ENCODE data around the gene TMEM184A. TPM values are rescaled to one million over a fixed set of nuclear protein-coding genes. Genes with fewer than 3 reads are reported as not detected.
"Not testable (repeated sequence)": the region's sequence is repeated elsewhere in the genome, so short reads cannot be mapped to it uniquely, and the experiment has no call there.

TMEM184A gene
- polyA plus RNA-seq, 12 donors: 0.32 to 8.0 (median 1.5) TPM; not detected in 1

- no peak for DNase-seq
These were observed 30.6 kb downstream of the TMEM184A start for GRCh38 chr7:1525409-1525808.

GRCh38 chr7:1523844-1524243 is 32.2 kb downstream of the TMEM184A start:
- DNase-seq: no peak

DNA sequence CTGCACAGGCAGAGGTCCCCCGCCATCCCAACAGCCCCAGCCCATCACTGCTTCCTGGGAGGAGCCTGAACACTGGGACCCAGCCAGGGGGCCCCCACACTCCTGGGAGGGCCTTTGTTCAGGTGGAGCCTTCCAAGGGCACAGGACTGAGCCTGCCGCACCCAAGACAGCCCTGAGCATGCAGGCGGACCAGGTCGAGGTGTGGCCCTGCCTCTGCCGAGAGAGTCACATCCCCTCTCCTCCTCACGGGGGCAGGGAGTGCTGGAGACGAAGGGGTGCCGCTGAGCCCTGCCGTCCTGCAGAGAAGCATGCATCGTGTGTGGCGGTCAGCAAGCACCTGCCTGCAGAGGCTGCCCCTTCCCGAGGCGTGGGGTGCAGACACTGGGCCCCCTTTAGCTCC is 32.8 kb downstream of the TMEM184A start:
- DNase-seq: no peak

- no peak for DNase-seq
These were observed 34.5 kb downstream of the TMEM184A start for GRCh38 chr7:1521456-1521855.

DNA sequence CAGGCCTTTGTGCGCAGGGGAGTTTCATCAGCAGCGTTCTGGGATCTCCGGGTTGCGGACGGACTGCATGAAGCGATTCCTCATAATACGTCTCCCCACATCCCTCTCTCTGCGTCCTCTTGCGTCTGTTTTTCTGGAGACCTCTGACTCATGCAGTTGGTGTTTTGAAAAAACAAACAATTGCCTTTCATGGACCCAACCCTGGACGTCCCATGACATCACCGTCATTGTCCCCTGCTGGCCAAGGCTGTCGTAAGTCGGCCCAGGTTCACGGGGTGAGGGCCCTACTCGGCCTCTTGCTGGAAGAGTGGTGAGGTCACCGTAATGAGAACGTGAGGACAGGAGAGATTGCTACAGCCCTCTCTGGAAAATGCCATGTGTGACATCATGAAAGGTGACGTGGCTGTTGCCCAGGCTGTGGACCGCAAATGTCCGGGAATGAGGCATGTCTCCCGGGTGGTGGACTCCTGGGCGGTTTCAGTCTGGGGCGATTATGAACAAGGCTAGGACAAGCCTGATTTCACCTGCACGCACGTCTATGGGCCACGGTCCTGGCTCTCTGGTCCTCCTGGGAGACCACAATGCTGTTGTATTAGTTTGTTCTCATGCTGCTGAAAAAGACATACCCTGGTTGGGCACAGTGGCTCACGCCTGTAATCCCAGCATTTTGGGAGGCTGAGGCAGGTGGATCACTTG is 35.3 kb downstream of the TMEM184A start:
- no peak for DNase-seq

GRCh38 chr7:1519322-1519922 is 36.6 kb downstream of the TMEM184A start:
- DNase-seq: not testable (repeated sequence)

GRCh38 chr7:1516586-1517251 is 39.3 kb downstream of the TMEM184A start:
- no peak for DNase-seq

GRCh38 chr7:1515509-1515967 is 40.5 kb downstream of the TMEM184A start:
- DNase-seq: not testable (repeated sequence)

- DNase-seq: no peak
These were observed 41.0 kb downstream of the TMEM184A start for GRCh38 chr7:1514995-1515401.

DNA sequence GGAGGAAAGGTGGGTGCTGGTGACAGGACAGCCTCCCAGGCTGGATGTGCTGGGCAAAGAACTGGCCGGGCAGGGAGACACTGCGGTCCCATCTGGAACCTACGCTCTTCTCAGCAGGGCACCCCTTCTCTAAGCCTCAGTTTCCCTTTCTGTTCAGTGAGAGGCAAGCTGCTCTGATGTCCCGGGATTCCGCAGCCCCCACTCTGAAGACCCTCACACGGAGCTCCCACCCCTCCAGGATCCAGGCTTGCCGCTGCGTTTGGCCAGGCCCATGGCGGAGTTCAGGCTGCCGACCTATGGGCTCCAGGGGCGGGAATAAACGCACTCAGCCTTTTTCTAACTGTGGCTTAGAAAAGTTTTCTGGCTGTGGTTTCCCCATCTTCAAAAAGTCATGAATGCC is 41.6 kb downstream of the TMEM184A start:
- DNase-seq: no peak

GRCh38 chr7:1513657-1514095 is 42.3 kb downstream of the TMEM184A start:
- peak; percentile 38 for DNase-seq

DNA sequence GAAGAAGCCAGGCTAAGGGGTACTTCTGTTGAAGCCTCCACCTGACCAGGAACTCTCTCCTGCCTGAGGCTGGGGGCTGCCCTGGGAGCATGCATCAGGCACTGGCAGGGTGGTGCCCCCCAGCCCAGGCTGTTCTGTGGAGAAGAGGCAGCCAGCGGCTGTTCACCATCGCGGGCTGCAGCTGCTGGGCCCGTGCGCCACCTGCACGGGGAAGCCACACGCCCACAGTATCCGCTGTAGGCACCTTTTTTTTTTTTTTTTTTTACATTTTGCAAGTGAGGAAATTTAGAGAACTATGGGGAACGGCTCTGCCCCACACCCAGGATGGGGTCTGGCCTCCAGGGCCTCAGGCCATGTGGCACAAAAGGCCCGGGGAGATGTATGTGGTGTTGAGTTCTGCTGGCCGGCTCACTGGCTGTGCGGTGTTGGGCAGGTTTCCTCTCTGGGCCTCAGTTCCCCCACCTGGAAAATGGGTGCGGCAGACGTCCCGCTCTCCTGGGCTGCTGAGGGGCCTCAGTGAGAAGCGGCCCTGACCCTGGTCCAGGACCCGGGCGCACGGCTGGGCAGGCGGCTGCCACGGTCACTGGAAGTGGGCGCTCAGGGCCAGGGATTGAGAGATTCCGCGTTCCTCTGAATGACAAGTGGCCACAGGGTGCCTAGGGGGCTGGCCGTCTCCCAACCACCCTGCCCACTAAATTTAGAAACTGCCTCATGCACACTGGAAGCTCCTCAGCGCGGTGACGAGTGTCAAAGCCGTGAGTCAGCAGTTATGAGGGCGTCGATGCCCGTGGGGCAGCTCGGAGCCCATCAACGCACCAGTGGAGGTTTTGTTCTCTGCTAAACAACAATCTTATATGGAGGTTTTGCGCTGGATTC is 43.0 kb downstream of the TMEM184A start:
- DNase-seq: peak; percentile 57

DNA sequence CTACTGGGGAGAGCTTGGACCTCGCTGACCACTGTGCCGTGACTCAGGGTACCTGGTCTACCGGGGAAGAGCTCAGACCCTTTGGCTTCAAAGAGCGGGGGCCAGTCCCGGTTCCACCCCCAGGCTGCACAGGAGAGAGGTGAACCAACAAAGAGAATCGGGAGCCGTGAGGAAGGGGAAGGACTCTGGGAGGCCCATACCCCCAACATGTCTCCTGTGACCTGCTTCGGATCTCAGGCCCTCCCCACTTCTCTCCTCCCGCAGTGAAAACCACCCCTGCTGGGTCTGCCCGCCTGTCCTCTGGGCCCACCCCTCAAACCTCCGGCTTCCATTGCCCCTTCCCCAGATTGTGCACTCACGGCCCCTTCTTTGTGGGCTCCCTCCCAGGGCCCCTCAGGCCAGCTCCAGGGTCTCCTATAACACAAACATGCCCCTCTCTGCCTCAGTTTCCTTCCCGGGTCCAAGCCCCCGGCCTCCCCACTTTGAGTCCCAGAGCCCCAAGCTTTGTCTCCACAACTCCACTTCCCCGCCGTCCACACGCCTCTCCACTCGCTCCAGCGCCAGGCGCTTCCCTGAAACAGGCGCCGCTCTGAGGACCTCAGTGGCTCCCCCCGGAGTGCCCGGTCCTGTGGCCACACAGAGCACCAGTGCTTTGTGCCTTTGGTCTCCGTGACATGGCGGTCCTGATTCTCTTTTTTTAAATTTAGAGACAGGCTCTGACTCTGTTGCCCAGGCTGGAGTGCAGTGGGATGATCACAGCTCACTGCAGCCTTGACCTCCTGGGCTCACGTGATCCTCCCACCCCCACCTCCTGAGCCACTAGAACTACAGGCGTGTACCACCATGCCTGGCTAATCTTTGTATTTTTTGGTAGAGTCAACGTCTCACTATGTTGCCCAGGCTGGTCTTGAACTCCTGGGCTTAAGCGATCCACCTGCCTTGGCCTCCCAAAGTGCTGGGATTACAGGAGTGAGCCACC is 44.3 kb downstream of the TMEM184A start:
- DNase-seq: no peak

GRCh38 chr7:1510780-1511154 is 45.2 kb downstream of the TMEM184A start:
- DNase-seq: no peak

GRCh38 chr7:1509226-1509625 is 46.8 kb downstream of the TMEM184A start:
- no peak for DNase-seq

DNA sequence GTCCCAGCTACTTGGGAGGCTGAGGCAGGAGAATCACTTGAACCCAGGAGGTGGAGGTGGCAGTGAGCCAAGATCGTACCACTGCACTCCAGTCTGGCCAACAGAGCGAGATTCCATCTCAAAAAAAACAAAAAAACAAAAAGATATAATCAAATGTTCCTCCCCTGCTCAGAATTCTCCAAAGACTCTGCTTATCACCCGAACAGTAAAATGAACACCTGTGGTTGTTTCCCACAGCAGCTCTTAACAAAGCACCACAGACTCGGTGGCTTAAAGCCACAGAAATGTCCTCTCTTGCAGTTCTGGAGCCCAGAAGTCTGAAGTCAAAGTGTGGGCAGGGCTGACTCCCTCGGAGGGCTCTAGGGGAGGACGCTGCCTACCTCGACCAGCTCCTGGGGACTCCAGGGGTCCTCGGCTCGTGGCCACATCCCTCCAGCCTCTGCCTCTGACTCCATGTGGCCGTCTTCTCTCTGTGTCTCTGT is 47.7 kb downstream of the TMEM184A start:
- no peak for DNase-seq

- DNase-seq: no peak
These were observed 50.1 kb downstream of the TMEM184A start for GRCh38 chr7:1505731-1506550.

GRCh38 chr7:1503816-1504775 is 51.9 kb downstream of the TMEM184A start, which contains the start of gene INTS1:
TSS of gene INTS1 (minus strand) at chr7:1504389. CDS start at chr7:1503960, 429 bp downstream.
- DNase-seq: peak; percentile 92

Measured in muscle of arm (tissue), 12 donors.